A673 (cell line): ENCODE results near the gene PKNOX2. TPM values are rescaled to one million over a fixed set of nuclear protein-coding genes. Genes with fewer than 3 reads are reported as not detected.

Experiments
- BruUV-seq: library from RNA; stranded (reverse); fragments of 400-500 nt; replicated peaks from 2 replicates; lab custom pipeline; 2021; lab: Mats Ljungman, UMichigan
- CTCF ChIA-PET: fragments of 300-600 bp; sonication (Branson Sonifier 250); formaldehyde crosslinking; loops from one replicate; lab custom pipeline; 2022; ENCODE audit warnings: antibody characterized with exemption; lab: Charles Lee
- POLR2A ChIA-PET: fragments of 300-600 bp; sonication (Branson Sonifier 250); formaldehyde crosslinking; loops from one replicate; lab custom pipeline; 2022; ENCODE audit warnings: antibody characterized with exemption; ENCODE audit not compliant: low non-redundant PET; lab: Charles Lee
- DNase-seq: peaks from one replicate; pipeline ENCODE4 v3.0.0-alpha.2; 2015; ENCODE audit warnings: low spot score
- H3K27ac ChIP-seq: fragments of 200-600 bp; sonication (generic); 2 replicates; pipeline ENCODE4 v1.5.1; 2016; ENCODE audit warnings: mixed run types, low read depth, mild to moderate bottlenecking, mixed read lengths, antibody characterized with exemption, low read length; ENCODE audit not compliant: poor library complexity, severe bottlenecking
- H3K27me3 ChIP-seq: fragments of 200-600 bp; sonication (generic); replicated peaks from 2 replicates; pipeline ENCODE4 v1.6.1; 2017; ENCODE audit warnings: mixed run types, low read depth, mild to moderate bottlenecking, mixed read lengths, antibody characterized with exemption, low read length; ENCODE audit not compliant: insufficient read depth, poor library complexity
- H3K36me3 ChIP-seq: fragments of 200-600 bp; sonication (generic); 2 replicates; pipeline ENCODE4 v1.6.1; 2016; ENCODE audit warnings: mixed run types, mild to moderate bottlenecking, mixed read lengths, antibody characterized with exemption, low read length; ENCODE audit not compliant: insufficient read depth, poor library complexity, severe bottlenecking
- H3K4me1 ChIP-seq: fragments of 200-600 bp; sonication (generic); 2 replicates; pipeline ENCODE4 v1.6.1; 2017; ENCODE audit warnings: mixed run types, mild to moderate bottlenecking, mixed read lengths, antibody characterized with exemption, low read length; ENCODE audit not compliant: insufficient read depth, poor library complexity, severe bottlenecking
- H3K4me3 ChIP-seq: fragments of 200-600 bp; sonication (generic); 2 replicates; pipeline ENCODE4 v1.5.1; 2016; ENCODE audit warnings: low read depth, mixed run types, mild to moderate bottlenecking, mixed read lengths, low read length; ENCODE audit not compliant: poor library complexity, severe bottlenecking
- H3K9me3 ChIP-seq: fragments of 200-600 bp; sonication (generic); 2 replicates; pipeline ENCODE4 v1.6.1; 2016; ENCODE audit warnings: mixed run types, low read depth, mild to moderate bottlenecking, mixed read lengths, antibody characterized with exemption, low read length; ENCODE audit not compliant: poor library complexity, severe bottlenecking
- CTCF ChIP-seq: fragments of 300-800, 200-600 bp; sonication (generic); conservative IDR thresholded peaks from 2 replicates; pipeline ENCODE4 v1.5.1; 2017; ENCODE audit warnings: low read depth, mild to moderate bottlenecking, antibody characterized with exemption, low read length, moderate library complexity, mixed read lengths
- EZH2 ChIP-seq: fragments of 200-600 bp; sonication (generic); IDR thresholded peaks from 2 replicates; pipeline ENCODE4 v1.6.1; 2017; ENCODE audit warnings: borderline replicate concordance, low read depth, mild to moderate bottlenecking, mixed read lengths, antibody characterized with exemption, low read length; ENCODE audit not compliant: poor library complexity, severe bottlenecking
- intact Hi-C: fragments of 100-400 bp; cut with micrococcal nuclease; formaldehyde crosslinking; loops from one replicate; pipeline ENCODE4 v1.10.0; 2022; ENCODE audit not compliant: unreplicated experiment
- total RNA-seq: library from RNA; stranded (reverse); gene quantifications from 2 replicates; pipeline ENCODE4 v1.2.3, GENCODE V29; 2021

Gene PKNOX2
- total RNA-seq, 1 experiment from 2014 or later, result 1.1 TPM

DNA sequence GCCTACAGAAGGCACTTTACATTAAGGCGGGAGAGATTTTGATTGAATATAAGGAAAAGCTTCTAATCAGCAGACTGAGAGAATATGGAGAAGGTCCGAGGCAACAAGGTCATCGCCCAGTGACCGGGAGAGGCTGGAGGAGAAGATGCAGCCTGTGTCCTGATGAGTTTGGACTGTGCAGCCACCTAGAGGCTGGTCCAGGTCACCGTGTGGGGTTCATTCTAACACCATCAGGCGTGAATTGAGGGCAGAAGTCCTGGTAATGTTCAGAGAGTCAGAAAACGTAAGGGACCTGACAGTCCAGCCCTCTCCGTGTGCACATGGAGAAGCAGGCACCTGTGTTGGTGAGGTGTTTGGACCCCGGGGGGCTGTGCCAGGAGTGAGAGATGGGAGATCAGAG is 228.8 kb downstream of the PKNOX2 start:
- intact Hi-C loops, result no loop called here

DNA sequence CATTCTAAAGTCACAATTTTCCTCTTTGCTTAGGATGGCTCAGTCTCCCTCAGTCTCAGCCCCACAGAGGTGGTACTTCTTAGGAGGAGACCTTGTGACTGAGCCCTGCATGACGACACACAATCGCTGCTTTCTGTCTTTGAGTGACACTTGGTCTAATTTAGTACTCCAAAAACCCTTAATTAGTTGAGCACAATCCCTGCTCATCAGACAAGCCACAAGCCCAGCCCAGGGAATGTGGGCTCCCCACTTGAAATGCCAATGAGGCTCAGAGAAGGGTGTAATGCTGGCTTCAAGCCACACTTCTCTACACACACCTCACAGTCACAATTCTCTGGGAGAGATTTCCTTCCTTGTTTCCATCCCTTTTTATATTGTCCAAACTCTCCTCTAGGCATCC is 229.7 kb downstream of the PKNOX2 start:
- CTCF ChIA-PET, result no interaction called here
- no peak overlapping the region for H3K4me3 ChIP-seq
- no TSS peak for BruUV-seq
- no peak overlapping the region for H3K27ac ChIP-seq
- H3K4me1 ChIP-seq, result no peaks in the 10 kb centered on the region
- H3K9me3 ChIP-seq, result no peaks in the 10 kb centered on the region
- H3K27me3 ChIP-seq, result peaks cover 18% of the 10 kb centered on the region
- intact Hi-C loops, result no loop called here
- DNase-seq, result no peak
- no peak for TF ChIP-seq CTCF
- TF ChIP-seq EZH2, result no peak
- no peaks in the 10 kb centered on the region for H3K36me3 ChIP-seq
- POLR2A ChIA-PET, result no interaction called here

More for the DNA sequence above, 228.8 kb downstream of the PKNOX2 start:
- no peak for TF ChIP-seq CTCF
- no peak for TF ChIP-seq EZH2
- no TSS peak for BruUV-seq
- H3K27me3 ChIP-seq, result peaks cover 18% of the 10 kb centered on the region
- no peak overlapping the region for H3K4me3 ChIP-seq
- H3K9me3 ChIP-seq, result no peaks in the 10 kb centered on the region
- no peak overlapping the region for H3K27ac ChIP-seq
- H3K4me1 ChIP-seq, result no peaks in the 10 kb centered on the region
- H3K36me3 ChIP-seq, result no peaks in the 10 kb centered on the region
- ChIA-PET POLR2A (no interaction called here), CTCF (no interaction called here)
- no peak for DNase-seq

DNA sequence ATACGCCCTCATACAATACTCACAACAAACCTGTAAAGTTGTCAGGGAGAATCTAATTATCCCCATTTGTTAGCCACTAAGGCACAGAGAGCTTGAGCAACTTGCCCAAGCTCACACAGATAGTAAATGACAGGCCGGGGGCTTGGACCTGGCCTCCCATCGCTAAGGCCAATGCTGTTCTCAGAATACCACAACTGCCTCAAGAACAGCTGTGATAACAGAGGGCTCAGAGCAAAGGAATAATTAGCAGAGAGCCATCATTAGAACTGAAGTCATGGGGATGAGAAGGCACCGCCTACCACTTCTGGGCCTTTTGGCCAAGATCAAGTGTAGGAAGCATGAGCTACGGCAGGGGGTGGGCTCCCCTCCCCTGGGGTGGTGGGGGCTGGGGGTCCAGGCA is 232.9 kb downstream of the PKNOX2 start:
- intact Hi-C loops, result no loop called here
- H3K4me1 ChIP-seq, result no peaks in the 10 kb centered on the region
- BruUV-seq, result no TSS peak
- CTCF ChIA-PET, result interaction anchor here (0.6 kb wide), 1 partner anchor 453 kb away, joined by 4 read pairs; no protein-coding TSS in a partner anchor
- no peak overlapping the region for H3K27ac ChIP-seq
- TF ChIP-seq EZH2, result no peak
- TF ChIP-seq CTCF, result no peak
- POLR2A ChIA-PET, result no interaction called here
- no peaks in the 10 kb centered on the region for H3K9me3 ChIP-seq
- H3K27me3 ChIP-seq, result peaks cover 27% of the 10 kb centered on the region
- H3K4me3 ChIP-seq, result no peak overlapping the region
- no peak for DNase-seq
- H3K36me3 ChIP-seq, result no peaks in the 10 kb centered on the region
